ENCODE measurements around the gene GNPAT. TPM values are rescaled to one million over a fixed set of nuclear protein-coding genes. Genes with fewer than 3 reads are reported as not detected.

The GNPAT gene
- total RNA-seq, 3 donors from 2014 or later = 31.1 to 40.8 (median 35.8) TPM

- Histone ChIP-seq H3K4me3 (no peak overlapping the region), H3K4me1 (no peaks in the 10 kb centered on the region), H3K27ac (no peak overlapping the region), H3K27me3 (peaks cover 0 to 22% of the 10 kb centered on the region in 2 donors), H3K36me3 (no peaks in the 10 kb centered on the region), H3K9me3 (no peaks in the 10 kb centered on the region)
- no peak for TF ChIP-seq POLR2AphosphoS5 (IDR thresholded peaks at IDR 0.05)
- TF ChIP-seq CTCF (IDR thresholded peaks at IDR 0.05) = no peak
- TF ChIP-seq POLR2A (IDR thresholded peaks at IDR 0.05) = no peak
- intact Hi-C loops (cut with DNase I; ENCODE audit: low total_unique reads) = no loop called here
- DNase-seq (ENCODE audit: low spot score in 2 of 2) = no peak
Measured at GRCh38 chr1:231201375-231201978, 39.5 kb upstream of the GNPAT start.

- no peak overlapping the region for H3K4me3 ChIP-seq
- no peaks in the 10 kb centered on the region for H3K9me3 ChIP-seq
- H3K27ac ChIP-seq = no peak overlapping the region
- DNase-seq (ENCODE audit: low spot score in 2 of 2) = no peak
- no peaks in the 10 kb centered on the region for H3K4me1 ChIP-seq
- no peaks in the 10 kb centered on the region for H3K36me3 ChIP-seq
- intact Hi-C loops (cut with DNase I; ENCODE audit: low total_unique reads) = no loop called here
- TF ChIP-seq POLR2A (IDR thresholded peaks at IDR 0.05) (no peak), CTCF (IDR thresholded peaks at IDR 0.05) (no peak), POLR2AphosphoS5 (IDR thresholded peaks at IDR 0.05) (no peak)
- peaks cover 0 to 22% of the 10 kb centered on the region in 2 donors for H3K27me3 ChIP-seq
Measured at GRCh38 chr1:231201979-231202633, 38.9 kb upstream of the GNPAT start.

- TF ChIP-seq CTCF (IDR thresholded peaks at IDR 0.05) (no peak), POLR2AphosphoS5 (IDR thresholded peaks at IDR 0.05) (no peak), POLR2A (IDR thresholded peaks at IDR 0.05) (no peak)
Measured at GRCh38 chr1:231203259-231204057, 37.6 kb upstream of the GNPAT start.

DNA sequence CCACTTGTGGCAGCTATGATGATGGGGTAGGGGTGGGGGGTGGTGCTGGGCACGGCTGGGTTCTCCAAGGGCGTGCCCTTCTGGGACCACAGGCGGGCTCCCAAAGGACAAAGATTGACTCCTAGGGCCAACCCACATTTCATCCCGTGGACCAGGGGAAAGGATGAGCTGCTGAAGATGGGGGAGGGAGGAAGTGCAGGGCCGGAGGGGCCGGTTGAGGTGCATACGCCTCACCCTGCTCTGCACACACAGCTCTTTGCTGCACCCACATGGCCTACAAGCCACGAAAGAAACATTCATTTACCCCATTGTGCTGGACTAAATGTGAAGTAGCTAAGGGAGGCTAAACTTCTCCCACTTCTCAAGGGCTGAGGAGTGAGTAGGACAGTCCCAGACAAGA is 34.2 kb upstream of the GNPAT start:
- TF ChIP-seq POLR2AphosphoS5 (IDR thresholded peaks at IDR 0.05) = no peak
- no peak for TF ChIP-seq POLR2A (IDR thresholded peaks at IDR 0.05)
- no peak for TF ChIP-seq CTCF (IDR thresholded peaks at IDR 0.05)
- Histone ChIP-seq H3K4me3 (no peak overlapping the region), H3K36me3 (no peaks in the 10 kb centered on the region), H3K9me3 (no peaks in the 10 kb centered on the region), H3K27me3 (peaks cover 0 to 11% of the 10 kb centered on the region in 2 donors), H3K27ac (no peak overlapping the region), H3K4me1 (no peaks in the 10 kb centered on the region)
- intact Hi-C loops (cut with DNase I; ENCODE audit: low total_unique reads) = no loop called here
- DNase-seq (ENCODE audit: low spot score in 2 of 2) = no peak

More at GRCh38 chr1:231203259-231204057, 37.6 kb upstream of the GNPAT start:
- Histone ChIP-seq H3K27me3 (peaks cover 0 to 22% of the 10 kb centered on the region in 2 donors), H3K4me3 (no peak overlapping the region), H3K9me3 (no peaks in the 10 kb centered on the region), H3K36me3 (no peaks in the 10 kb centered on the region), H3K27ac (no peak overlapping the region), H3K4me1 (no peaks in the 10 kb centered on the region)
- intact Hi-C loops (cut with DNase I; ENCODE audit: low total_unique reads) = no loop called here
- no peak for DNase-seq (ENCODE audit: low spot score in 2 of 2)

DNA sequence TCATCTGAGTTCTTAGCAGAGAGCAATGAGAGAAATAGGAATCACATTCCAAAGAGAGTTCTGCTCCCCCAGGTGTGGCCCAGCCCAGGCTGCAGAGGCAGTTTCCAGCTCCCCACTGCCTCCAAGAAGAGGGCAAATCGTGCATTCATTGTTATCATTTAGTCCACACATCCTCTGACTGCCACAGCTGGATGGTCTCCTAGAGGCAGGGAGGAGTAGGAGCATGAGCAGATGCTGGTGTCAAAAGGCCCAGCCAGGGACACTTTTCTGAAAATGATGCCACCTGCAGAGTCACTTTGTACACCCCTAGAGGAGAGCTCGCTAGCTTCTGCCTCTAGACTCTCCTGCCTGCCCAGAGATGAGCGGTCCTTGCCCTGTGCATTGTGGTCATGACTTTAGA is 33.6 kb upstream of the GNPAT start:
- H3K9me3 ChIP-seq = no peaks in the 10 kb centered on the region
- H3K27me3 ChIP-seq = peaks cover 0 to 11% of the 10 kb centered on the region in 2 donors
- H3K36me3 ChIP-seq = no peaks in the 10 kb centered on the region
- TF ChIP-seq POLR2A (IDR thresholded peaks at IDR 0.05) = no peak
- TF ChIP-seq CTCF (IDR thresholded peaks at IDR 0.05) = no peak
- TF ChIP-seq POLR2AphosphoS5 (IDR thresholded peaks at IDR 0.05) = no peak
- no peak overlapping the region for H3K4me3 ChIP-seq
- DNase-seq (ENCODE audit: low spot score in 2 of 2) = no peak
- H3K27ac ChIP-seq = no peak overlapping the region
- intact Hi-C loops (cut with DNase I; ENCODE audit: low total_unique reads) = no loop called here
- H3K4me1 ChIP-seq = no peaks in the 10 kb centered on the region

All from breast epithelium (tissue), 4 donors.